ENCODE measurements around the gene LGALS7. TPM values are rescaled to one million over a fixed set of nuclear protein-coding genes. Genes with fewer than 3 reads are reported as not detected.
A peak's percentile ranks its signal among the peaks of the same experiment; 100 is the strongest.

Gene LGALS7
- total and polyA plus RNA-seq, 2 of the 13 experiments (the other 11 are each of a cell fraction or from before 2014, with no cell fraction given), result 0.73 TPM; not detected in 1

DNA sequence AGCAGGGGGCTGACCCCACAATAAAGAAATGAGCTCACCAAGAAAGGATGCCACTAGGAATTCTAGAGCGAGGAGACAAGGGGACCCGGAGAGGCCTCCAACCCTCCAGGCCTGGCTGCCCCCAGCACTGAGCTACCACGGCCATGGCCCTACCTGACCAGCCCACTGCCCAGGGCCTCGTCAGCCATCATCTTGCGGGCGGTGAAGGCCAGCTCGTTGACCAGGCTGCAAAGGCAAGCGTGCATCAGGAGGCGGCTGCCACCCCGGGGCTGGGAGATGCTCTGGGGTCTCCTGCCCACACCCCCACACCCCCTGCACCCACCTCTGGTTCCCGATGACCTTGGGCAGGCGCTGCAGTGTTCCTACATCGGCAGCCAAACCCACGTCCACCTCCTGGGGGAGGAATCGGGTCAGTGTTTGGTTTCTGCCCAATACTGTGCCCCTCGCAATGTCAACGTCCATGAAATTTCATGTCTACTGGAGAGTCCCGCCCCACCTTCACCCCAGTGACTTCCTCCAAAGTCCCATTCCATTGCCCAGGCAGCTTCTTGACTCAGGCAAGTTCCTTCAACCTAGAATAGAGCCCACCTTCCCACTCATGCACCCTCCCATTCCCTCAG lies 42.9 kb upstream of the LGALS7 start:
- intact Hi-C loops (cut with micrococcal nuclease; ENCODE audit: unreplicated experiment) (no loop called here), in situ Hi-C loops (cut with HindIII; ENCODE audit: extremely low pct_ligation_motif_present, low pct_unique_long_range_greater_than_20kb) (no loop called here)
- no TSS peak for BruUV-seq (replicated peaks)
- peaks cover 11 to 27% of the 10 kb centered on the region in 2 experiments; a peak in 4 of 5 replicates for H3K36me3 ChIP-seq (replicated peaks in 1 of 2; ENCODE audit: control insufficient read depth in 1 of 2, insufficient read depth in 2 of 2, low read length in 2 of 2)
- ATAC-seq (no peak), FAIRE-seq (no peak), DNase-seq (ENCODE audit: low spot score) (no peak)
- H3K27me3 ChIP-seq (ENCODE audit: control insufficient read depth in 1 of 2, insufficient read depth in 2 of 2, low read length in 2 of 2), result no peaks in the 10 kb centered on the region
- no peaks in the 10 kb centered on the region for H4K20me1 ChIP-seq (ENCODE audit: insufficient read depth, low read length)
- no peak overlapping the region for H3K4me3 ChIP-seq (replicated peaks in 1 of 3; ENCODE audit: insufficient read depth in 1 of 3, low read depth in 2 of 3, low read length in 3 of 3)
- POLR2A ChIA-PET, result interaction anchor here (1.0 to 1.7 kb wide), 3 partner anchors 15 to 33 kb away, joined by 3 to 4 read pairs (median 3); partner anchors contain the start of gene ECH1
- CTCF ChIA-PET (ENCODE audit: low intra/inter-chr PET ratio, low total read pairs), result no interaction called here
- no peak overlapping the region for H3K4me2 ChIP-seq (ENCODE audit: low read depth, low read length)
- H3K79me2 ChIP-seq (ENCODE audit: insufficient read depth, low read length), result no peaks in the 10 kb centered on the region
- no peak for TF ChIP-seq SMARCC2 (IDR thresholded peaks at IDR 0.05)
- TF ChIP-seq ZNF687 (CRISPR knock-in tag; IDR thresholded peaks at IDR 0.05), result 0 out of 2 replicates have a peak, but pooled peaks have one; percentile 4
- TF ChIP-seq FOXP1 (IDR thresholded peaks at IDR 0.05), result no peak
- no peak for TF ChIP-seq FOXP1 (CRISPR knock-in tag; IDR thresholded peaks at IDR 0.05)
- TF ChIP-seq, protein P1, sequence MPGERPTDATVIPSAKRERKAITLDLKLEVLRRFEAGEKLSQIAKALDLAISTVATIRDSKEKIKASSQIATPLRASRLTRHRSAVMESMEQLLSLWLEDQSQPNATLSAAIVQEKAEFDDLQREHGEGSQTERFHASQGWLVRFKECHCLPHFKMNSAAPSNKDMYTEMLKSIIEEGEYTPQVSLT (CRISPR knock-in tag; IDR thresholded peaks at IDR 0.05; ENCODE audit: borderline replicate concordance, low read depth), result no peak
- peak; percentile 57 for TF ChIP-seq RBFOX2 (IDR thresholded peaks at IDR 0.05; ENCODE audit: low read depth, low read length)
- no peak for TF ChIP-seq ZNF598 (CRISPR knock-in tag; IDR thresholded peaks at IDR 0.05; ENCODE audit: borderline replicate concordance)
- no peak overlapping the region for H3K27ac ChIP-seq (ENCODE audit: extremely low read length, insufficient read depth, low read length)
- no peaks in the 10 kb centered on the region for H3K9me3 ChIP-seq (ENCODE audit: low read length)
- H3K9ac ChIP-seq (ENCODE audit: insufficient read depth, low read depth, low read length), result no peak overlapping the region
- H3K4me1 ChIP-seq (ENCODE audit: insufficient read depth, low read length), result peaks cover 45% of the 10 kb centered on the region
- 97% methylated on average over 6 of the region's 18 CpGs for WGBS (ENCODE audit: low lambda C conversion rate)
- no peak overlapping the region for H2AFZ ChIP-seq (ENCODE audit: low read length)

Measured in HepG2 (cell line).